Neural cell (in vitro differentiated cells): ENCODE measurements around the gene SOAT1. TPM values are rescaled to one million over a fixed set of nuclear protein-coding genes. Genes with fewer than 3 reads are reported as not detected.

Experiments used
- H2AFZ ChIP-seq: fragments of 200-600, 300-800 bp; sonication (generic), shearing (Covaris generic); 2 replicates; pipeline ENCODE4 v1.6.0; 2014; ENCODE audit warnings: low read depth, mild to moderate bottlenecking, antibody characterized with exemption, low read length, moderate library complexity
- H3F3A ChIP-seq: fragments of 200-600 bp; shearing (Covaris generic); 2 replicates; pipeline ENCODE4 v1.6.1; 2016; ENCODE audit warnings: mild to moderate bottlenecking, moderate library complexity, mixed read lengths, antibody characterized with exemption, low read length; ENCODE audit not compliant: insufficient read depth, poor library complexity, severe bottlenecking
- H3K27ac ChIP-seq: fragments of 200-600, 300-800 bp; sonication (generic), shearing (Covaris generic); 2 replicates; pipeline ENCODE4 v1.5.1; 2014; ENCODE audit warnings: mild to moderate bottlenecking, low read length, moderate library complexity
- H3K27me3 ChIP-seq: fragments of 300-800, 200-600 bp; sonication (generic), shearing (Covaris generic); 2 replicates; pipeline ENCODE4 v1.6.0; 2014; ENCODE audit warnings: mild to moderate bottlenecking, low read depth, low read length, moderate library complexity; ENCODE audit not compliant: insufficient read depth
- H3K36me3 ChIP-seq: fragments of 300-800, 200-600 bp; sonication (generic), shearing (Covaris generic); 2 replicates; pipeline ENCODE4 v1.5.1; 2014; ENCODE audit warnings: mild to moderate bottlenecking, antibody characterized with exemption, low read length, moderate library complexity; ENCODE audit not compliant: insufficient read depth
- H3K4me2 ChIP-seq: fragments of 300-800, 200-600 bp; sonication (generic), shearing (Covaris generic); 2 replicates; pipeline ENCODE4 v1.6.0; 2014; ENCODE audit warnings: mild to moderate bottlenecking, low read length
- H3K4me3 ChIP-seq: fragments of 300-800, 200-600 bp; sonication (generic), shearing (Covaris generic); 2 replicates; pipeline ENCODE4 v1.5.1; 2014; ENCODE audit warnings: mild to moderate bottlenecking, low read length, moderate library complexity
- H3K79me2 ChIP-seq: fragments of 200-600 bp; shearing (Covaris generic); replicated peaks from 2 replicates; pipeline ENCODE4 v1.6.0; 2014; ENCODE audit warnings: mild to moderate bottlenecking, low read length, moderate library complexity; ENCODE audit not compliant: insufficient read depth
- H3K9ac ChIP-seq: fragments of 300-800, 200-600 bp; sonication (generic), shearing (Covaris generic); 2 replicates; pipeline ENCODE4 v1.6.1; 2016; ENCODE audit warnings: mild to moderate bottlenecking, low read length, mixed read lengths
- H3K9me2 ChIP-seq: fragments of 200-600 bp; shearing (Covaris generic); 2 replicates; pipeline ENCODE4 v1.6.1; 2016; ENCODE audit warnings: mild to moderate bottlenecking, low read length, mixed read lengths; ENCODE audit not compliant: insufficient read depth
- H3K9me3 ChIP-seq: fragments of 200-600, 300-800 bp; sonication (generic), shearing (Covaris generic); 2 replicates; pipeline ENCODE4 v1.6.1; 2016; ENCODE audit warnings: mild to moderate bottlenecking, mixed run types, low read length, moderate library complexity, mixed read lengths
- H4K20me1 ChIP-seq: fragments of 200-600 bp; shearing (Covaris generic); 2 replicates; pipeline ENCODE4 v1.6.1; 2016; ENCODE audit warnings: mild to moderate bottlenecking, mixed run types; ENCODE audit not compliant: insufficient read depth
- CTCF ChIP-seq: fragments of 450-650 bp; IDR thresholded peaks from 2 replicates; pipeline ENCODE4 v1.5.1; 2014; ENCODE audit warnings: antibody characterized with exemption, mild to moderate bottlenecking, moderate library complexity; ENCODE audit not compliant: poor library complexity, severe bottlenecking
- EP300 ChIP-seq: fragments of 450-650 bp; conservative IDR thresholded peaks from 2 replicates; pipeline ENCODE4 v1.6.1; 2014; ENCODE audit warnings: antibody characterized with exemption, mild to moderate bottlenecking, moderate library complexity; ENCODE audit not compliant: poor library complexity, severe bottlenecking
- EZH2 ChIP-seq: fragments of 200-600, 300-800 bp; shearing (Covaris generic), sonication (generic); IDR thresholded peaks from 2 replicates; pipeline ENCODE4 v1.6.1; 2014; ENCODE audit warnings: antibody characterized with exemption, low read length, borderline replicate concordance, mild to moderate bottlenecking; ENCODE audit not compliant: insufficient read depth, poor library complexity, severe bottlenecking
- MXI1 ChIP-seq: fragments of 450-650 bp; conservative IDR thresholded peaks from 2 replicates; pipeline ENCODE4 v1.6.1; 2014; ENCODE audit warnings: antibody characterized with exemption, mild to moderate bottlenecking; ENCODE audit not compliant: poor library complexity, severe bottlenecking
- POLR2AphosphoS5 ChIP-seq: IDR thresholded peaks from 2 replicates; pipeline ENCODE4 v1.6.1; 2012
- RAD21 ChIP-seq: fragments of 450-650 bp; conservative IDR thresholded peaks from 2 replicates; pipeline ENCODE4 v1.6.1; 2014; ENCODE audit warnings: antibody characterized with exemption, mild to moderate bottlenecking, moderate library complexity
- REST ChIP-seq: IDR thresholded peaks from 2 replicates; pipeline ENCODE4 v1.6.1; 2012; ENCODE audit warnings: borderline replicate concordance
- SMC3 ChIP-seq: fragments of 450-650 bp; conservative IDR thresholded peaks from 2 replicates; pipeline ENCODE4 v1.6.1; 2014; ENCODE audit warnings: antibody characterized with exemption, mild to moderate bottlenecking, moderate library complexity; ENCODE audit not compliant: poor library complexity
- TAF1 ChIP-seq: IDR thresholded peaks from 2 replicates; pipeline ENCODE4 v1.6.1; 2012; ENCODE audit warnings: low read depth
- polyA plus RNA-seq: library from polyadenylated mRNA; depleted of rRNA; stranded (reverse); fragments of >200 nt; gene quantifications from 2 replicates; pipeline ENCODE4 v1.2.3, GENCODE V29; 2014

SOAT1 gene
- polyA plus RNA-seq, 1 donor from 2014 or later: 5.7 TPM

GRCh38 chr1:179303200-179303785, 9.7 kb downstream of the SOAT1 start:
- no peaks in the 10 kb centered on the region for H3K9me3 ChIP-seq
- peaks cover 4% of the 10 kb centered on the region for H3K79me2 ChIP-seq
- H3K4me3 ChIP-seq: no peak overlapping the region
- no peak for TF ChIP-seq SMC3
- no peaks in the 10 kb centered on the region for H4K20me1 ChIP-seq
- H3K9ac ChIP-seq: no peak overlapping the region
- peaks cover 3% of the 10 kb centered on the region for H3K36me3 ChIP-seq
- H3F3A ChIP-seq: no peaks in the 10 kb centered on the region
- H3K9me2 ChIP-seq: no peaks in the 10 kb centered on the region
- H3K27ac ChIP-seq: no peak overlapping the region
- no peak overlapping the region for H3K4me2 ChIP-seq
- H3K27me3 ChIP-seq: no peaks in the 10 kb centered on the region
- no peak overlapping the region for H2AFZ ChIP-seq

- Histone ChIP-seq H3K79me2 (no peaks in the 10 kb centered on the region), H3K4me2 (no peak overlapping the region), H3K27ac (no peak overlapping the region), H3F3A (no peaks in the 10 kb centered on the region), H3K36me3 (peaks cover 3% of the 10 kb centered on the region), H3K9ac (no peak overlapping the region), H4K20me1 (no peaks in the 10 kb centered on the region), H3K9me2 (no peaks in the 10 kb centered on the region), H3K27me3 (no peaks in the 10 kb centered on the region), H2AFZ (no peak overlapping the region), H3K4me3 (no peak overlapping the region), H3K9me3 (no peaks in the 10 kb centered on the region)
- TF ChIP-seq RAD21 (no peak), CTCF (no peak), POLR2AphosphoS5 (no peak), EZH2 (no peak), EP300 (no peak), TAF1 (no peak), MXI1 (no peak), SMC3 (no peak)
Measured at GRCh38 chr1:179305450-179305849, 11.9 kb downstream of the SOAT1 start.

GRCh38 chr1:179310291-179310690, 16.7 kb downstream of the SOAT1 start:
- Histone ChIP-seq H3K9me2 (no peaks in the 10 kb centered on the region), H3K36me3 (peaks cover 3% of the 10 kb centered on the region), H3K9ac (no peak overlapping the region), H3K4me2 (no peak overlapping the region), H3K4me3 (no peak overlapping the region), H3K27me3 (no peaks in the 10 kb centered on the region), H4K20me1 (no peaks in the 10 kb centered on the region), H3K79me2 (no peaks in the 10 kb centered on the region), H2AFZ (no peak overlapping the region), H3F3A (no peaks in the 10 kb centered on the region), H3K27ac (no peak overlapping the region), H3K9me3 (no peaks in the 10 kb centered on the region)
- no peak for TF ChIP-seq REST
- no peak for TF ChIP-seq EZH2
- TF ChIP-seq EP300: no peak
- TF ChIP-seq CTCF: no peak
- no peak for TF ChIP-seq TAF1
- TF ChIP-seq POLR2AphosphoS5: no peak
- TF ChIP-seq RAD21: no peak
- TF ChIP-seq MXI1: no peak
- TF ChIP-seq SMC3: no peak
